Measurements from ENCODE around the gene ZIC5.

Gene ZIC5

GRCh38 chr13:99922631-99923404 lies 48.7 kb downstream of the ZIC5 start:
- DNase-seq (ENCODE audit: low spot score) (no peak), ATAC-seq (ENCODE audit: low read depth) (peak; percentile 58)
- Histone ChIP-seq H3K27me3 (ENCODE audit: insufficient read depth, poor library complexity, severe bottlenecking) (peaks cover 7% of the 10 kb centered on the region), H3K9me3 (ENCODE audit: severe bottlenecking) (no peaks in the 10 kb centered on the region), H3K36me3 (ENCODE audit: low read depth) (no peaks in the 10 kb centered on the region), H3K4me1 (ENCODE audit: insufficient read depth, poor library complexity, severe bottlenecking) (no peaks in the 10 kb centered on the region), H3K27ac (ENCODE audit: poor library complexity, severe bottlenecking) (no peak overlapping the region), H3K4me3 (ENCODE audit: severe bottlenecking) (no peak overlapping the region)
- TF ChIP-seq, protein P1, sequence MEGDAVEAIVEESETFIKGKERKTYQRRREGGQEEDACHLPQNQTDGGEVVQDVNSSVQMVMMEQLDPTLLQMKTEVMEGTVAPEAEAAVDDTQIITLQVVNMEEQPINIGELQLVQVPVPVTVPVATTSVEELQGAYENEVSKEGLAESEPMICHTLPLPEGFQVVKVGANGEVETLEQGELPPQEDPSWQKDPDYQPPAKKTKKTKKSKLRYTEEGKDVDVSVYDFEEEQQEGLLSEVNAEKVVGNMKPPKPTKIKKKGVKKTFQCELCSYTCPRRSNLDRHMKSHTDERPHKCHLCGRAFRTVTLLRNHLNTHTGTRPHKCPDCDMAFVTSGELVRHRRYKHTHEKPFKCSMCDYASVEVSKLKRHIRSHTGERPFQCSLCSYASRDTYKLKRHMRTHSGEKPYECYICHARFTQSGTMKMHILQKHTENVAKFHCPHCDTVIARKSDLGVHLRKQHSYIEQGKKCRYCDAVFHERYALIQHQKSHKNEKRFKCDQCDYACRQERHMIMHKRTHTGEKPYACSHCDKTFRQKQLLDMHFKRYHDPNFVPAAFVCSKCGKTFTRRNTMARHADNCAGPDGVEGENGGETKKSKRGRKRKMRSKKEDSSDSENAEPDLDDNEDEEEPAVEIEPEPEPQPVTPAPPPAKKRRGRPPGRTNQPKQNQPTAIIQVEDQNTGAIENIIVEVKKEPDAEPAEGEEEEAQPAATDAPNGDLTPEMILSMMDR (IDR thresholded peaks at IDR 0.05; ENCODE audit: poor library complexity, severe bottlenecking), result no peak

DNA sequence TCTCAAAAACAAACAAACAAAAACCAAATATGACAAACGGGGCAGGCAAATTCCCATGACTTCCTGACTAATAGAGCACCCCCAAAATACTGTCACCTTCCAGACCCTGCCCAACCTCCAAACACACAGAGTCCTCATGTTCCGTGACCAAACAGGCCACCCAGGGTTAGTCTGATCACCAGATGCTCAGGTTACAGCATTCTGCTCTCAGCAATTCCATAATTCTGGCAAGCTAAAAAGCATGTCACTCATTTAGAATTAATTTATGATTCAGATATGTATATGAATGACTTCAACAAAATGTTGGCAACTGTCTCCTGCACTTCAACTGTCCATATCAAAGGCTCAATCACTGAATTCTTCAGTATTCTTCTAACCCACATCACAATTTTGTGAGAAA lies 52.4 kb downstream of the ZIC5 start:
- Histone ChIP-seq H3K9me3 (ENCODE audit: severe bottlenecking) (no peaks in the 10 kb centered on the region), H3K36me3 (ENCODE audit: low read depth) (no peaks in the 10 kb centered on the region), H3K4me1 (ENCODE audit: insufficient read depth, poor library complexity, severe bottlenecking) (no peaks in the 10 kb centered on the region), H3K4me3 (ENCODE audit: severe bottlenecking) (no peak overlapping the region), H3K27ac (ENCODE audit: poor library complexity, severe bottlenecking) (no peak overlapping the region), H3K27me3 (ENCODE audit: insufficient read depth, poor library complexity, severe bottlenecking) (no peaks in the 10 kb centered on the region)
- TF ChIP-seq, protein P1 (IDR thresholded peaks at IDR 0.05; ENCODE audit: poor library complexity, severe bottlenecking), result no peak
- no peak for DNase-seq (ENCODE audit: low spot score)
- no peak for ATAC-seq (ENCODE audit: low read depth)

- ATAC-seq (ENCODE audit: low read depth), result peak; percentile 88
- TF ChIP-seq, protein P1 (IDR thresholded peaks at IDR 0.05; ENCODE audit: poor library complexity, severe bottlenecking), result peak; percentile 93
Measured at GRCh38 chr13:99916366-99917103, 55.0 kb downstream of the ZIC5 start.

GRCh38 chr13:99913167-99913566 lies 58.4 kb downstream of the ZIC5 start:
- DNase-seq (ENCODE audit: low spot score), result no peak
- TF ChIP-seq, protein P1 (IDR thresholded peaks at IDR 0.05; ENCODE audit: poor library complexity, severe bottlenecking), result no peak
- H3K27ac ChIP-seq (ENCODE audit: poor library complexity, severe bottlenecking), result no peak overlapping the region
- H3K36me3 ChIP-seq (ENCODE audit: low read depth), result no peaks in the 10 kb centered on the region
- H3K27me3 ChIP-seq (ENCODE audit: insufficient read depth, poor library complexity, severe bottlenecking), result peaks cover 10% of the 10 kb centered on the region
- H3K4me3 ChIP-seq (ENCODE audit: severe bottlenecking), result no peak overlapping the region
- no peaks in the 10 kb centered on the region for H3K4me1 ChIP-seq (ENCODE audit: insufficient read depth, poor library complexity, severe bottlenecking)
- no peak for ATAC-seq (ENCODE audit: low read depth)
- H3K9me3 ChIP-seq (ENCODE audit: severe bottlenecking), result no peaks in the 10 kb centered on the region

More at GRCh38 chr13:99916366-99917103, 55.0 kb downstream of the ZIC5 start:
- Histone ChIP-seq H3K4me1 (ENCODE audit: insufficient read depth, poor library complexity, severe bottlenecking) (no peaks in the 10 kb centered on the region), H3K27me3 (ENCODE audit: insufficient read depth, poor library complexity, severe bottlenecking) (no peaks in the 10 kb centered on the region), H3K36me3 (ENCODE audit: low read depth) (no peaks in the 10 kb centered on the region), H3K27ac (ENCODE audit: poor library complexity, severe bottlenecking) (no peak overlapping the region), H3K4me3 (ENCODE audit: severe bottlenecking) (no peak overlapping the region), H3K9me3 (ENCODE audit: severe bottlenecking) (no peaks in the 10 kb centered on the region)
- DNase-seq (ENCODE audit: low spot score), result no peak
